Thoracic aorta (tissue), 2 donors: Measurements from ENCODE around the gene TEDC1. TPM values are rescaled to one million over a fixed set of nuclear protein-coding genes. Genes with fewer than 3 reads are reported as not detected.

Experiments used
- ATAC-seq: fragments of 150-250 bp; one replicate; pipeline ENCODE4 v1.8.0; 2017; ENCODE audit warnings: low read depth; ENCODE audit not compliant: insufficient number of reproducible peaks, low FRiP score
- DNase-seq: peaks from one replicate; pipeline ENCODE4 v3.0.0-alpha.2; 2020; ENCODE audit warnings: low spot score
- H3K27ac ChIP-seq, 2 donors: fragments of 200-600 bp; sonication (generic); 1 replicate in 1 of 2; 2 replicates in 1 of 2; pipeline ENCODE4 v1.5.1; 2016; ENCODE audit warnings: mild to moderate bottlenecking in 2 of 2, moderate library complexity in 2 of 2
- H3K27me3 ChIP-seq: fragments of 200-600 bp; sonication (generic); replicated peaks from 2 replicates; pipeline ENCODE4 v1.6.0; 2016; ENCODE audit warnings: mild to moderate bottlenecking; ENCODE audit not compliant: insufficient read depth
- H3K36me3 ChIP-seq: fragments of 200-600 bp; sonication (generic); one replicate; pipeline ENCODE4 v1.5.1; 2016
- H3K4me1 ChIP-seq, 2 donors: fragments of 200-600 bp; sonication (generic); 1 replicate in 1 of 2; 2 replicates in 1 of 2; pipeline versions ENCODE4 v1.5.1 to v1.6.0; 2016; ENCODE audit warnings: low read depth in 2 of 2, mild to moderate bottlenecking in 1 of 2; ENCODE audit not compliant: control insufficient read depth in 1 of 2
- H3K4me3 ChIP-seq: fragments of 200-600 bp; sonication (generic); 2 replicates; pipeline ENCODE4 v1.5.1; 2016; ENCODE audit warnings: mild to moderate bottlenecking
- H3K9me3 ChIP-seq: fragments of 200-600 bp; sonication (generic); 2 replicates; pipeline ENCODE4 v1.5.1; 2016
- CTCF ChIP-seq: fragments of 200-600 bp; sonication (generic); IDR thresholded peaks from one replicate; pipeline ENCODE4 v1.5.1; 2019; ENCODE audit warnings: antibody characterized with exemption
- total RNA-seq, 2 donors: library from RNA; depleted of rRNA; stranded (reverse); fragments of >200 nt; gene quantifications; one replicate each; pipeline versions ENCODE4 v1.1.0 to v1.2.3, GENCODE V29; 2016

TEDC1 gene
- total RNA-seq, 2 donors from 2014 or later: 7.8 to 42.1 TPM

DNA sequence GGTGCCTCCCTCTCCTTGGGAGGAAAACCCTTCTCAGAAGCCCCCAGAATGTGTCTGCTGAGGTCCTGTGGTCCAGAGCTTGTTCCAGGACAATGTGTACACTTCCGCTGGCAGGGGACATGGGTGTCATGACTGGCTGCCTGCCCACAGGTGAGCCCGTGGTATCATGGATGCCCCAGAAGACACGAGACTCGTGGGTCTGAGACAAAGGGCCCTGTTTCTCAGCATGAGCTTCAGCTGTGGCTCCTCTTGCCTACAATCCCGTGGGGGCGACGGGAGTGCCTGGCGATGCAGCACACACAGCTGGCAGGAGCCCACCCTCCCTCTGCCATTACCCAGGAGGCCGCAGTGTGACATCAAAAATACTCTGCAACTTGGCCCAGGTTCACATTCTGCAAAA is 42.3 kb downstream of the TEDC1 start:
- DNase-seq (no peak), ATAC-seq (no peak)
- Histone ChIP-seq H3K36me3 (no peaks in the 10 kb centered on the region), H3K27me3 (no peaks in the 10 kb centered on the region), H3K27ac (no peak overlapping the region), H3K4me1 (peaks cover 6% of the 10 kb centered on the region in 2 donors), H3K9me3 (no peaks in the 10 kb centered on the region), H3K4me3 (no peak overlapping the region)
- TF ChIP-seq CTCF: no peak

DNA sequence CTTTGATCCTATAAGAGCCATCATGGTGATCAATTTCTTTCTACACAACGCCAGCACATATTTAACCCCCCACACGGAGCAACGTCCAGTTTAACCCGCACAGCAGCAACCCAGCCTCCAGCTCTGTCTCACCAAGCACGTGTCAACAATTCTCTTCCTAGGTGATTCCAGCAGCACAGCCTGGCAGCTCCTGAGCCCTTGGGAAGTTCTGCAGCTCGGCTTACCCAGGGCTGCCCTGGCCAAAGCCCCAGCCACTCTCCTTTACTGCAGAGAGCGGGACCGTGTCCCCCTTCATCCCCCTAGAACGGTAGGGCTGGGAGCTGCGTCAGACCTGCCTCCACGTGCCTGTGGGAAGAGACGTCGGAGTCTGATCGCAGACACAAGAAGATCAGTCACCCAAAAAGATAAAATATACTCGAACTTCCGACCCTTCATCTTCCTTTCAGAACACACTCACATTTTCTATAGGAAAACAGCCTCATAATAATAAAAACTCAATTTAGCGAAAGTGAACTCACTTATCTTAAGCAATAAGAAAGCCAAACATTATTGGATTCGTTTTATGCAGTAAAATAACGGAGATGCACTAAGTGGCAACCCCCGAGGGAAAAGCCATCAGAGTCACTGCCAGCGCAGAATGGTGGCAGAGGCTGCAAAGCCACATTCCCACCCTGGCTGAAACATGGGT is 42.9 kb downstream of the TEDC1 start:
- Histone ChIP-seq H3K27ac (no peak overlapping the region), H3K4me1 (peaks cover 2% of the 10 kb centered on the region in 2 donors), H3K4me3 (no peak overlapping the region), H3K36me3 (no peaks in the 10 kb centered on the region), H3K9me3 (no peaks in the 10 kb centered on the region), H3K27me3 (no peaks in the 10 kb centered on the region)
- no peak for DNase-seq
- ATAC-seq: no peak
- no peak for TF ChIP-seq CTCF

- Histone ChIP-seq H3K4me3 (no peak overlapping the region), H3K36me3 (no peaks in the 10 kb centered on the region), H3K4me1 (no peaks in the 10 kb centered on the region), H3K27me3 (no peaks in the 10 kb centered on the region), H3K27ac (no peak overlapping the region), H3K9me3 (no peaks in the 10 kb centered on the region)
- DNase-seq (no peak), ATAC-seq (no peak)
- no peak for TF ChIP-seq CTCF
Measured at GRCh38 chr14:105534586-105534985, 43.5 kb downstream of the TEDC1 start.

GRCh38 chr14:105536051-105536450 is 45.0 kb downstream of the TEDC1 start:
- Histone ChIP-seq H3K27me3 (no peaks in the 10 kb centered on the region), H3K9me3 (no peaks in the 10 kb centered on the region), H3K36me3 (no peaks in the 10 kb centered on the region), H3K27ac (no peak overlapping the region), H3K4me3 (no peak overlapping the region), H3K4me1 (no peaks in the 10 kb centered on the region)
- DNase-seq (no peak), ATAC-seq (no peak)
- no peak for TF ChIP-seq CTCF

- no peak for DNase-seq
- no peak for TF ChIP-seq CTCF
- no peak for ATAC-seq
Measured at GRCh38 chr14:105536691-105537579, 45.9 kb downstream of the TEDC1 start.

More at GRCh38 chr14:105536691-105537579, 45.9 kb downstream of the TEDC1 start:
- no peak overlapping the region for H3K4me3 ChIP-seq
- H3K4me1 ChIP-seq: no peaks in the 10 kb centered on the region
- no peaks in the 10 kb centered on the region for H3K9me3 ChIP-seq
- H3K27ac ChIP-seq: no peak overlapping the region
- no peaks in the 10 kb centered on the region for H3K36me3 ChIP-seq
- no peaks in the 10 kb centered on the region for H3K27me3 ChIP-seq
